Activated naive CD8-positive, alpha-beta T cell (primary cell): Measurements from ENCODE around the gene PRX.

Source experiments
- H3K27ac Mint-ChIP-seq: one replicate; pipeline ENCODE4 v1.8.0; 2021; ENCODE audit warnings: mixed read lengths
- H3K27me3 Mint-ChIP-seq: one replicate; pipeline ENCODE4 v1.8.0; 2021; ENCODE audit warnings: mixed read lengths
- H3K36me3 Mint-ChIP-seq: one replicate; pipeline ENCODE4 v1.8.0; 2021; ENCODE audit warnings: mixed read lengths
- H3K4me1 Mint-ChIP-seq: one replicate; pipeline ENCODE4 v1.8.0; 2021; ENCODE audit warnings: low read depth, mixed read lengths
- H3K4me3 Mint-ChIP-seq: one replicate; pipeline ENCODE4 v1.8.0; 2021; ENCODE audit warnings: mild to moderate bottlenecking, mixed read lengths
- H3K9me3 Mint-ChIP-seq: one replicate; pipeline ENCODE4 v1.8.0; 2021; ENCODE audit warnings: low read depth, mixed read lengths

PRX gene

DNA sequence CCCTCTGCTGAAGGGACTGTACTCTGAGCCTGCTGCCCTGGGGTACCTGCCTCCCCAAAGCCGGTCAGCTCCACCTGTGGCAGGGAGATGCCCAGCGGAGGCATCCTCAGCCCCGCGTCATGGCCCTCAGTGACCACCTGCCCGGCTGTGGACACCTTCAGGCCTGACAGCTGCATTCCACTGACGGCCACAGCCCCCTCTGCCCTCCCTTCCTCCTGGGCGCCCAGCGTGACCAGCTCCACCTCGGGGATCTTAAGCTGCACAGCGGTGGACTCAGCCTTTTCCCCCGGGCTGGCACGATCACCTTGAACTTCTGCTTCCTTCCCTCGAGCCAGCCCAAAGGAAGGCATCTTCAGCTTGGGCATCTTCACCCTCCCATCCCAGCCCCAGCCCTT is 18.4 kb downstream of the PRX start:
- H3K4me1 Mint-ChIP-seq: peaks cover 10% of the 10 kb centered on the region
- H3K4me3 Mint-ChIP-seq: no peak overlapping the region
- H3K27ac Mint-ChIP-seq: no peak overlapping the region
- H3K36me3 Mint-ChIP-seq: peaks cover 2% of the 10 kb centered on the region
- peaks cover 2% of the 10 kb centered on the region for H3K27me3 Mint-ChIP-seq
- H3K9me3 Mint-ChIP-seq: no peaks in the 10 kb centered on the region

DNA sequence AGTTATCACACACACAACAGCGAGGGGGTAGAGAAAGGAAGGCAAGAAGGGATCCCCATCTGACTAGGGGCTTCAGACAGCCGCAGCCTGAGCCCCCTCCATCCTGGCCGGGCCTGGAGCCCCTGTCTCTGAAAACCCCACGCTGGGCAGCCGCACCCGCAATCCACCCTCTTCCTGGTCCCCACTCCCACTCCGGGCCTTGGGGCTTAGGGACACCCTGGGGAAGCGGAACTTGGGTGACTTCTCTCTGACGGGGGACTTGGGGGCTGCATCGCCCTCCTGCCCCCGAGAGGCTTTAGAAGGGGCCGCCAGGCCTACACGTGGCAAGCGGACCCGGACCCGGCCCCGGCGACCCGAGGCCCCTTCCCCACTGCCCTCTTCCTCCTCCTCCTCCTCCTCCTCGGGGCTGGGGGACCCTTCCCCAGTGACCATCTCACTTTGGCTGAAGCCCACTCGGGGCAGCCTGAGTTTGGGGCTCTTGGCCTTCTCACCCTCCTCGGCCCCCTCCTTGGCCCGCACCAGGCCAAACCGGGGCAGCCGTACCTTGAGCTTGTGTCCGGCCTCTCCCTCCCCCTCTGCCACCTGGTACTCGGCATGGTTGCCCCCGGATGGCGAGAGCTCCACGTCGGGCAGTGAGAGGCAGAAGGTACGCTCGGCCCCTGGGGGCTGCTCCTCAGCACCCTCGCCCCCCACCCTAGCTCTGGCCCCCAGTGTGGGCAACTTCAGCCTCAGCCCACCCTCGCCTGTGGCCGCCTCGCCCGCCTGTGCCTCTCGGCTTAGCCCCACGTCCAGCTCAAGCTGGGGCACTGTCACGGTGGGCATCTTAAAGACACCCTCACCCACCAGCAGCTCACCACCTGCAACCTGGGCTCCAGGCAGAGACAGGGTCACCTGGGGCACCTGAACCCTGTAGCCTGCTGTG is 19.0 kb downstream of the PRX start:
- no peak overlapping the region for H3K27ac Mint-ChIP-seq
- H3K36me3 Mint-ChIP-seq: no peaks in the 10 kb centered on the region
- H3K9me3 Mint-ChIP-seq: no peaks in the 10 kb centered on the region
- H3K27me3 Mint-ChIP-seq: no peaks in the 10 kb centered on the region
- peaks cover 5% of the 10 kb centered on the region for H3K4me1 Mint-ChIP-seq
- H3K4me3 Mint-ChIP-seq: no peak overlapping the region

- H3K4me1 Mint-ChIP-seq: no peaks in the 10 kb centered on the region
- no peak overlapping the region for H3K27ac Mint-ChIP-seq
- no peaks in the 10 kb centered on the region for H3K36me3 Mint-ChIP-seq
- no peaks in the 10 kb centered on the region for H3K9me3 Mint-ChIP-seq
- H3K27me3 Mint-ChIP-seq: no peaks in the 10 kb centered on the region
- no peak overlapping the region for H3K4me3 Mint-ChIP-seq
Measured at GRCh38 chr19:40392894-40393517, 20.2 kb downstream of the PRX start.

DNA sequence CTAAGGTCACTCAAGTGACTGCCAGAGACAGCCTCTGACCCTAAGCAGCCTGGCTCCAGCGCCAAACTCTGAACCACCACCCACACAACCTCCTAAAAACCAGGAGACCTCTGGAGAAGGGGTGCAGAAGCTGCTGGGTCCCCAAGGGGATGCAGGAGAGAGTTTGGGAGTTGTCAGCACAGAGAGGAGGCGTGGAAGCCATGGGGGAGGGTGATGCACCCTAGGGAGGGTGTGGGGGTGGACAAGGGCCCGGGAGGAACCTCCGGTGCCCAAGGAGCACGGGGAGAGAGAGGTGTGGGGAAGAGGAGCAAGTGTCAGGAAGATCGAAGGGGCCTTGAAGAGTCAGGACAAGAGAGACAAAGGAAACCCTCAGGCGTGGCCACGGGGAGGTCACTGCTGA is 21.1 kb downstream of the PRX start:
- H3K4me3 Mint-ChIP-seq: no peak overlapping the region
- no peaks in the 10 kb centered on the region for H3K4me1 Mint-ChIP-seq
- no peaks in the 10 kb centered on the region for H3K9me3 Mint-ChIP-seq
- H3K36me3 Mint-ChIP-seq: no peaks in the 10 kb centered on the region
- no peaks in the 10 kb centered on the region for H3K27me3 Mint-ChIP-seq
- no peak overlapping the region for H3K27ac Mint-ChIP-seq

DNA sequence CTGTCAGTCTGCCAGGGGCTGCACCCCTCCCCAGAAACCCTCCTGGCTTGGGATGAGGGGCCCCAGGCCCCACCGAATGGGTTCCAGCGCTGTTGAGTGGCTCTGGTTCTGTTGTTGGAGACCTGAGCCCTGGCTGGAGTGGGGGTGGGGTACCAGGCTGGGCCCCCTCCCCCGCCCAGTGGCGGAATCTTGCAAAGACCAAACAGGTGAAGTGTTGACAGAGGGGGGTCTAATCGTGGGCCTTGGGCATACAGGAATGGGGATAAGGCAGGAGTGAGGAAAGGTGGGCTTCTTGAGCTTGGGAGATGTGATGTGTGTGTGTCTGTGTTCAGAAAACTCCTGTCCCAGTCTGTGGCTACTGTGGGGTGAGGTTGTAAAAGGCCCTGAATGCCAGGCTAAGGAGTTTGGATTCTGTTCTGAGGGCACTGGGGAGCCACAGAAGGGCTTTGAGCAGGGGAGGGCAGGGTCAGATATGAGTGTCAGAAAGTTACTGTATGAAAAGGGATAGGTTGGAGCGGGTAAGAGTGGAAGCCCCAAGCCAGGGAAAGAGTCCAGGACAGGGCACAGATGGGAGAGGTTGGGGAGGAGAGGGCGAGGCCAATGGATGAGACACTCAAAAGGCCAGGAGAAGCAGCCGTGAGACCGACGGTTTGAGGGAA is 23.0 kb downstream of the PRX start, which contains the start of gene HIPK4:
Gene HIPK4, minus strand, starts transcription at position 98 of the 659 bp plus-strand sequence. CDS start 279 bp downstream, outside the sequence.
- no peak within 1 kb of the TSS for H3K4me3 Mint-ChIP-seq
- H3K27ac Mint-ChIP-seq: no peak within 1 kb of the TSS
- no peaks in the 10 kb centered on the region for H3K36me3 Mint-ChIP-seq
- no peaks in the 10 kb centered on the region for H3K27me3 Mint-ChIP-seq
- no peaks in the 10 kb centered on the region for H3K4me1 Mint-ChIP-seq
- no peaks in the 10 kb centered on the region for H3K9me3 Mint-ChIP-seq

- Mint-ChIP-seq H3K36me3 (no peaks in the 10 kb centered on the region), H3K4me1 (no peaks in the 10 kb centered on the region), H3K4me3 (no peak overlapping the region), H3K27ac (no peak overlapping the region), H3K9me3 (no peaks in the 10 kb centered on the region), H3K27me3 (no peaks in the 10 kb centered on the region)
Measured at GRCh38 chr19:40389404-40390083, 23.6 kb downstream of the PRX start.

- Mint-ChIP-seq H3K9me3 (no peaks in the 10 kb centered on the region), H3K4me1 (no peaks in the 10 kb centered on the region), H3K27me3 (no peaks in the 10 kb centered on the region), H3K36me3 (no peaks in the 10 kb centered on the region), H3K27ac (no peak overlapping the region), H3K4me3 (no peak overlapping the region)
Measured at GRCh38 chr19:40388481-40388880, 24.7 kb downstream of the PRX start.

- Mint-ChIP-seq H3K27ac (no peak overlapping the region), H3K4me1 (no peaks in the 10 kb centered on the region), H3K36me3 (no peaks in the 10 kb centered on the region), H3K4me3 (no peak overlapping the region), H3K27me3 (no peaks in the 10 kb centered on the region), H3K9me3 (no peaks in the 10 kb centered on the region)
Measured at GRCh38 chr19:40387155-40387554, 26.0 kb downstream of the PRX start.

DNA sequence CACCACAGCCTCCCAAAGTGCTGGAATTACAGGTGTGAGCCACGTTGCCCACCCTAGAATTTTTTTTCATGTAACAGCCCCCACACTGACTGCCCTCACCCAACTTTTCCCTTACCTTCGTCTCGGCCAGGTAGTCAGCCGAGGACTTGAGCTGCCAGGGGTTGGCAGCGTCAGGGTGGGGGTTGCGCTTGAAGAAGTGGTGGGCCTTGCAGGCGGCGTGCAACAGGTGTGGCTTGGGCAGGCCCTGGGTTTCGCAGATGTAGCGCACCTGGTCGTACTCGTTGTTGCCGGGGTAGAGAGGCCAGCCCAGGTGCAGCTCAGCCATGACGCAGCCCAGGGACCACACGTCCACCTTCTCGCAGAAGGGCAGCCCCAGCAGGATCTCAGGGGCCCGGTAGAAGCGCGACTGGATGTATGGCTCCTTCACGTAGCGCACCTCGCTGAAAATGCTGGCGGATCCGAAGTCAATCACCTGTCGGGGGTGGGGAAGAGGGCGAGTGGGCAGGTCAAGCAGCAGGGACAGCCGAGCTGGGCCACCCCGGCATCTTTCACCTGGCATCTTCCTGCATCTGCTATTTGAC is 29.4 kb downstream of the PRX start:
- Mint-ChIP-seq H3K4me1 (no peaks in the 10 kb centered on the region), H3K27ac (no peak overlapping the region), H3K9me3 (no peaks in the 10 kb centered on the region), H3K4me3 (no peak overlapping the region), H3K36me3 (no peaks in the 10 kb centered on the region), H3K27me3 (no peaks in the 10 kb centered on the region)

- Mint-ChIP-seq H3K9me3 (no peaks in the 10 kb centered on the region), H3K36me3 (no peaks in the 10 kb centered on the region), H3K27me3 (no peaks in the 10 kb centered on the region), H3K4me3 (no peak overlapping the region), H3K4me1 (no peaks in the 10 kb centered on the region), H3K27ac (no peak overlapping the region)
Measured at GRCh38 chr19:40381321-40381720, 31.9 kb downstream of the PRX start.

DNA sequence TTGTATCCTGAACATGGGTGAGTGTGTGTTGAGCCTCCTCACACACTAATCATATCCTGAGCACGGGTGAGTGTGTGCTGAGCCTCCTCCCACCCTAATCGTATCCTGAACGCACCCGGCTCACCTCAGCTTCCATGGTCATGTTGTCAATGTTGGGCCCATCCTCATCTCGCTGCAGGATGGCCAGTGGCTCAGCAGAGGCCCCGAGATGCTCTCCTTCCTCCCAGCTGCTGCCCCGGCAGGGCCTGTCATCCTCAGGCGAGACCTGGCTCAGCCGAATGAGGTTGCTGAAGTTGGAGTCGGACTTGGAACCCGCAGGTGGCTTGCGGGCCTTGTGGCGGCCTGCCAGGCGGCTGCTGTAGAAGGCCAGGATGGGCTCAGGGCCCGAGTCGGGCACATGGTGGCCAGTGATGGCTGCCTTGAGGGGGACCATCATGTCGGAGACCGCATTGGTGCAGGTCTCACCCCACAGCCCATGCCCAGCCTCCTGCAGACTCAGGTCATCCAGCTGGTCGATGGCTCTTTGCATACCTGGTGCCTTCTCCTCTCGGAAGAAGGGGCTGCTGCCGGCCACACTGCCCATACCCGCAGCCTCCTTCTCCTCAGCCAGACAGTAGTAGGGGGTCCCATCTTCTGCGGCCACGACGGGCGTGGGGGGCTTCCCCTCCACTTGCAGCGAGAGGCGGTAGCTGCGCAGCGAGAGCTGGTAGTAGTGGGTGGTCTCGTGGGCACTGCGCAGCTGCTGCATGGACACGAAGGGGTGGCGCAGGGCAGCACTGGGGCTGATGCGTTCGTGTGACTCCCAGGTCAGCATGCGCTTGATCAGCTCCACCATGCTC is 32.8 kb downstream of the PRX start:
- Mint-ChIP-seq H3K9me3 (no peaks in the 10 kb centered on the region), H3K4me1 (peaks cover 1% of the 10 kb centered on the region), H3K4me3 (no peak overlapping the region), H3K27me3 (no peaks in the 10 kb centered on the region), H3K27ac (no peak overlapping the region), H3K36me3 (no peaks in the 10 kb centered on the region)

GRCh38 chr19:40379446-40380198 is 33.6 kb downstream of the PRX start:
- Mint-ChIP-seq H3K4me3 (no peak overlapping the region), H3K27ac (no peak overlapping the region)

GRCh38 chr19:40378509-40378908 is 34.7 kb downstream of the PRX start:
- H3K4me1 Mint-ChIP-seq: peaks cover 7% of the 10 kb centered on the region
- no peak overlapping the region for H3K4me3 Mint-ChIP-seq
- no peaks in the 10 kb centered on the region for H3K9me3 Mint-ChIP-seq
- H3K27me3 Mint-ChIP-seq: no peaks in the 10 kb centered on the region
- no peaks in the 10 kb centered on the region for H3K36me3 Mint-ChIP-seq
- H3K27ac Mint-ChIP-seq: no peak overlapping the region

More at GRCh38 chr19:40379446-40380198, 33.6 kb downstream of the PRX start:
- Mint-ChIP-seq H3K36me3 (no peaks in the 10 kb centered on the region), H3K27me3 (no peaks in the 10 kb centered on the region), H3K9me3 (no peaks in the 10 kb centered on the region), H3K4me1 (peaks cover 3% of the 10 kb centered on the region)
